GM13977 (cell line): ENCODE results near the gene GALNT12.

ENCODE experiments used
- DNase-seq: peaks from one replicate; pipeline ENCODE4 v3.0.0; 2012; ENCODE audit warnings: low spot score
- in situ Hi-C: fragments of 300-500 bp; cut with MboI; formaldehyde crosslinking; loops from one replicate; pipeline ENCODE4 v1.12.0; 2022; ENCODE audit warnings: low sequenced_read_pairs, low pct_unique_long_range_greater_than_20kb, mixed read lengths, inconsistent platforms; ENCODE audit not compliant: unreplicated experiment
- TF ChIP-seq, protein P1 (sequence below): IDR thresholded peaks from 2 replicates; pipeline ENCODE4 v1.5.1; 2012; ENCODE audit warnings: mild to moderate bottlenecking, control low read depth; ENCODE audit not compliant: insufficient read depth; ENCODE audit errors: extremely low read depth, missing control alignments

Gene GALNT12

DNA sequence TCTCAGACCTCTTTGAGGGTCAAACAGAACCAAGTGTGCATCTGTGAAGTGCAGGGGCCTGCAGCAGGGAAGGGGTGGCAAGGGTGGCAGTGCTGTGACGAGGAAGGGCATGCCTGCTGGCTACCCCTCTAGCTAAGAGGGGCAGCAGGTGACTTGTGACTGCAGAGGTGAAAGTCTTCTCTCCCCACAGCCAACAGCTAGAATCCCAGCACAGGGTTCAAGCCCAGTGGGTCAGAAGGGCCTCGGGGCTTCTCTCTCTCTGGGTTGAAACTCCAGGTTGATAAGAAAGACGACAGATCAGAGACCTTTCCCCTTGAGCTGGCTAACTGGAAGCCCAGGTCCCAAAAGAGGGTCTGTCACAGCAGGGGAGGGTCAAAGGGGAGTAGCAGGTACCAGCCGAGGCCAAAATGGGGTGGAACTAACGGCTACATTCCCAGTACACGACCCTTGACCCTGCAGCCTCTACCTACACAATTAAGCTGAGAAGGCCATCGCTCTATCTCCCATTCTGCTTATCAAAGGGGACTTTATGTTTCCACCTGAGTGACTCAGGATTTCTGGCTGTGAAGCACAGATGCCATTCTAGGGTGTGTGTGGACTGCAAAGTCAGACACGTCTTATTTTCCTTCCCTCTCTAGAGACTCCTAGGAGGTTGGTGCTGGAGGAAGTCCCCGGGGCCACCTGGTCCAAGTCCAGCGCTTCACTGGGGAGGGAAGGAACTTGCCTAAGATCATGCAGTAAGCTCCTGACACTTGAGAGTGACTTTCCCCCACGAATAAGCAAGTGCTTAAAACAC lies 25.7 kb upstream of the GALNT12 start:
- no peak for DNase-seq
- in situ Hi-C loops, result loop anchor here (10.0 kb wide), 1 partner anchor 467 kb away; no protein-coding TSS in a partner anchor
- TF ChIP-seq, protein P1, sequence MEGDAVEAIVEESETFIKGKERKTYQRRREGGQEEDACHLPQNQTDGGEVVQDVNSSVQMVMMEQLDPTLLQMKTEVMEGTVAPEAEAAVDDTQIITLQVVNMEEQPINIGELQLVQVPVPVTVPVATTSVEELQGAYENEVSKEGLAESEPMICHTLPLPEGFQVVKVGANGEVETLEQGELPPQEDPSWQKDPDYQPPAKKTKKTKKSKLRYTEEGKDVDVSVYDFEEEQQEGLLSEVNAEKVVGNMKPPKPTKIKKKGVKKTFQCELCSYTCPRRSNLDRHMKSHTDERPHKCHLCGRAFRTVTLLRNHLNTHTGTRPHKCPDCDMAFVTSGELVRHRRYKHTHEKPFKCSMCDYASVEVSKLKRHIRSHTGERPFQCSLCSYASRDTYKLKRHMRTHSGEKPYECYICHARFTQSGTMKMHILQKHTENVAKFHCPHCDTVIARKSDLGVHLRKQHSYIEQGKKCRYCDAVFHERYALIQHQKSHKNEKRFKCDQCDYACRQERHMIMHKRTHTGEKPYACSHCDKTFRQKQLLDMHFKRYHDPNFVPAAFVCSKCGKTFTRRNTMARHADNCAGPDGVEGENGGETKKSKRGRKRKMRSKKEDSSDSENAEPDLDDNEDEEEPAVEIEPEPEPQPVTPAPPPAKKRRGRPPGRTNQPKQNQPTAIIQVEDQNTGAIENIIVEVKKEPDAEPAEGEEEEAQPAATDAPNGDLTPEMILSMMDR, result no peak

DNA sequence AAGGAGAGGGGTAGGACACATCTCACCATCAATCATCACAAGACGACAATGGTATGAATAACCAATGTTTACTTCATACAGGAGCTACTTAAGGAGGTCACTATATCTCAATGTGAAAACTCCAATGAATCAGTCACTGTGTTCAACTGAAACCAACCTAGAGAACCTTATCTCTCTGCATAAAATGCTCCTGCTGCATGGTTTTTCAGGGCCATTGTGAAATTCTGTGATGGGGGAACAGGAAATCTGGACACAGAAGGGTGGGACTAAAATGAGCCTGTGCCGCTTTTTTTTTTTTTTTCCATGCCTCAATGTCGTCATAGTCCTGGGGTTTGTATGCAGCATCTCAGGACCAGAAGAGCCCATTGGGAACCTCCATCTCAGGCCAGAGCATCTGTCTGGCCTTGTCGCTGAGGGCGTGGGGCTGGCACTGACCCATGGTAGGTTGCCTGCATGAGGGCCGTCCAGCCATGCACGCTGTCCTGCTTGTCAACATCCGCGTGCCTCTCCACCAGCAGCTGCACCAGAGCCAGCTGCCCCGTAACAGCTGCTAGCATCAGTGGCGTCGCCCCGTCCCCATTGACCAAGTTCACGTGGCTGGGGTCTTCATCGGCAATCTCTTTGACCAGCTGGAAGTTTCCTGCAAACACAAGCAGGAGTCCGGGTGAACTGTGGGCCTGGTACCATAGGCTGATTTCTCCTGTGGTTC lies 23.8 kb upstream of the GALNT12 start:
- no peak for DNase-seq
- in situ Hi-C loops, result loop anchor here (10.0 kb wide), 1 partner anchor 469 kb away; no protein-coding TSS in a partner anchor
- TF ChIP-seq, protein P1, result no peak

DNA sequence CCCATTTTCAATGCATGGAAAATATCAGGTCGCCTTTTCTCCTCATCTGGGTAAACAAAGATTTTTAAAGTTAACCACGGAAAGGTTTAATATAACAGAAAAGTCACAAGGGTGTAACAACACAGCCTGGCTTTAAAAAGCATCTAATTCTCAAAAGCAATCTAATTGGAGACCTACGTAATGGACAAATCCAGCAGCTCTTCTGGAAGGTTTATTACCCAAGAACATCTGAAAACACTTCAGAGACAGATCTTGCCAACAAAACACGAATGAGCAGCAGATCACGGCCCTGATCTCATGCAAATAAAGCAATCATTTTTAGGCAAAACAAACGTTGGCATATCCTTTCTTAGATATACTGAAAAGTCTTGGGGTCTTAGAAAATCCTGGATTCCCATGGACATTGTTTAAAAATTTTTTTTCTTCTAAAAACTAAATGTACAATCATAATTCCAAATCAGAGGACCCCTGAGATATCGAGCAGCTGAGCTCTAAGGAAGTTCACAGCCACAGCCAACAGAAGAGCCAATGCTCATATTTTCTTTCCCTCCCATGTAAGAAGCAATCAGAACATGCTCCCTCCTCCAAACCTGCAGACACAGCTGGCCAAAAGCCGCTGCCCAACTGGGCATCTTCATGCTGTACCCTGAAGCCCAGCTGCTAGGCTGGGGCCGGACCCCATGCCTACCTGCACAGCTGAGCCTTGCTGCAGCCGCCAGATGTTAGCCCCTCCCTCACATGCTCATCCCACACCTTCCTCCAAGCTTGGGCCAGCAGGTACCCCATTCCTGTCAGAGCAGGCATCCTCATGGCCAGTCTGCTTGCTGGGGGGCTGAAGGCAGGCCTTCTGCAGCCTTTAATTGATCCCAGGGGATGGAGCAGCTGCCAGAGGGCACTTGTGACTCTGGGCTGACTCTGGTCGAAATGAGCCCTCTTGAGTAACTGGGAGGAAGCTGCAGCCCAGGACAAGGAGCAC lies 22.4 kb upstream of the GALNT12 start:
- no peak for DNase-seq
- in situ Hi-C loops, result loop anchor here (10.0 kb wide), 1 partner anchor 470 kb away; no protein-coding TSS in a partner anchor
- TF ChIP-seq, protein P1, result no peak

DNA sequence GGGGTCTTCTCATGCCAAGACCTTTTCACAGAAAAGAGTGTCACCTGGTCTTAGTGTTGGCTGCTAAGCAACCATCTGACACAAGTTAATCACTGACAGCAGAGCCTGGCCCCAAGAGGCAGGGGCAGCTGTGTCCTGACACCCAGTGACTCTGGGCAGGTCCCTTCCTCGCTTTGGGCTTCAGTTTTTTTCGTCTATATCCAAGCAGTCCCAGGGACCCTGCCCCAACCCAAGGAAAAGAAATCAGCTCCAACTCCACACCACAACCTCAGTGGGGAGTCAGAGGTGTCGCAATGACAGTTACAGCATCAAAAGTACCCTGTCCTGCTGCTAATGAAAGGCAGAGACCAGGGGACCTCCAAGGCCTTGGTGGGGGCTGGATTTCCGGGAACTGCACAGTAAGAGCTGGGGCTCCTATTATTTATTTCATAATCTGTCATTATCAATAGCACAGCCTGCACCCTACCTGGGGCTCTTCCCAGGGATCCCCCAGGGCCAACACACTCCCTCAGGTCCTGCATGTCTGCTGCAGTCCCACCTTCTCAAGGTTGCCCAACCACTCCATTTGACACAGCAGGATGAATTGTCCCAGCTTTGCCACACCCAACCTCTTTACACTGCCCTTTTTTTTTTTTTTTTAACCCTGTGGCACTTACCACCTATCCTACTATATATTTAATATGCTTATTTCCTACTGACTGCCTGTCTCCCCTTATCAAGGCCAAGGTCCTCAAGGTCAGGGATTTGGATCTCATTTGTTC lies 20.5 kb upstream of the GALNT12 start:
- in situ Hi-C loops, result loop anchor here (10.0 kb wide), 1 partner anchor 472 kb away; no protein-coding TSS in a partner anchor
- TF ChIP-seq, protein P1, result no peak

DNA sequence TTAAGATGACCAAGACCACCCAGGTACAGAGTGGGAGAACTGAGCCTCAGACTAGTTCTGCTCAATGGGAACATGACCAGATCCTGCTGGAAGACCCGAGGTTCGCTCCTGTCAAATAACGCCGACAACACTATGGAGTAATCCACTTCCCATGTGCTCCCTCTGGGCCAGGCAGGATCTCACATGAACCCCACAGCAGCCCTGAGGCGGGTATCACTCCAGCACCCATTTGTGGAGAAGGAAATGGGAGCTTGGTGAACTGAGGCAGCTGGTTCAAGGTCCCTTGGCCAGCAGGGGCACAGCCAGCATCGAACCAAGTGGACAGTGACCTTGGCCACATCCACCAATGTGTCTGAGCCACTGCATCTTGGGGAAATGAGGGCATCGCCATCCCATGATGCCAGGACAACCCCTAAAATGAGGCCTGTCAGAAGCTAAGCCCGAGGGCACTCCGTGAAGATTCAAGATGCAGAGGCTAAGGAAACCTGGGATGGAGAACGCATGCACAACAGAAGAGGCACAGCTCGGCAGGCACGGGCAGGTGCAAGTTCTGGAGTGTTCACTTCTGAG lies 19.6 kb upstream of the GALNT12 start:
- TF ChIP-seq, protein P1, result no peak
- in situ Hi-C loops, result loop anchor here (10.0 kb wide), 1 partner anchor 473 kb away; no protein-coding TSS in a partner anchor
- no peak for DNase-seq

More for the DNA sequence above, 20.5 kb upstream of the GALNT12 start:
- no peak for DNase-seq
